AG04449 (cell line): ENCODE data around the gene TMED10.

Experiments
- CTCF ChIA-PET: fragments of 350-600 bp; formaldehyde crosslinking; extraction: SDS; loops from one replicate; lab custom pipeline; 2021; ENCODE audit warnings: antibody characterized with exemption; lab: Yijun Ruan, JAX
- POLR2A ChIA-PET: fragments of 400-600, 350-600 bp; formaldehyde crosslinking; extraction: SDS; loops from one replicate; lab custom pipeline; 2020; ENCODE audit warnings: antibody characterized with exemption, inconsistent platforms; lab: Yijun Ruan, JAX
- DNase-seq: peaks from one replicate; pipeline ENCODE4 v3.0.0-alpha.2; 2010; ENCODE audit warnings: low read depth, low spot score
- H3K4me3 ChIP-seq: 2 replicates; pipeline ENCODE4 v1.5.1; 2011; ENCODE audit warnings: low read depth, mild to moderate bottlenecking, control low read depth, low read length
- TF ChIP-seq, protein P1 (sequence below): IDR thresholded peaks from one replicate; pipeline ENCODE4 v1.5.1; 2011; ENCODE audit warnings: mild to moderate bottlenecking, moderate library complexity, low read length, control low read depth, inconsistent platforms; ENCODE audit not compliant: insufficient read depth; ENCODE audit errors: missing control alignments

The TMED10 gene

DNA sequence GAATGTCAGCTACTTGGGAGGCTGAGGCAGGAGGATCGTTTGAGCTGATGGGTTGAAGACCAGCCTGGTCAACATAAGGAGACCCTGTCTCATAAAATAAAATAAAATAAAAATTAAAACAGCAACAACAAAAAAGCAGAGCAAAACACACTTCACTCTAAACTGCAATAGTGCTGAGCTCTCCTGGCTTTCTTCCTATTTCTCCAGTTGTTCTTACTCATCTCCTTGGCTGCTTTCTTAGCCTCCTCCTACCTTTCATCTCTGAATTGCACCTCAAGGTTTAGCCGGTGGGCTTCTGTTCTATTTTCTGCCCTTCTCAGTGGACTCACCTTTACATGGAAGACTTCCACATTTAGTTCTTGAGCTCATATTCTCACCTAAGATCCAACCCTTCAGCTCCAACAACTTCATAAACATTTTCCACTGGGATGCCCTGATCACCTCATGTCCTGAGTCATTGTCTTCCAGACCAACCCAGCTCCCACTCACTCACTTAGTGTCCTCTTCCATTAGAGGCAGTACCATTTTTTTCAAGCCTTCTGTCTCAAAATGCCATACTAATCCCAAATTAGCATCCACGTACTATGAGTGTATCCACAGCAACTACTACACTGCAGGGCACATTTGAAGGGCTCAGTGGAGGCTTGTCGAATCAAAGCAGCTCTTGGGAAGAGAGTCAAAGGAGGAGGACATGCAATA lies 41.2 kb upstream of the TMED10 start:
- ChIA-PET POLR2A (no interaction called here), CTCF (interaction anchor here (1.0 kb wide), 1 partner anchor 77 kb away, joined by 4 read pairs; no protein-coding TSS in a partner anchor)
- DNase-seq, result no peak

DNA sequence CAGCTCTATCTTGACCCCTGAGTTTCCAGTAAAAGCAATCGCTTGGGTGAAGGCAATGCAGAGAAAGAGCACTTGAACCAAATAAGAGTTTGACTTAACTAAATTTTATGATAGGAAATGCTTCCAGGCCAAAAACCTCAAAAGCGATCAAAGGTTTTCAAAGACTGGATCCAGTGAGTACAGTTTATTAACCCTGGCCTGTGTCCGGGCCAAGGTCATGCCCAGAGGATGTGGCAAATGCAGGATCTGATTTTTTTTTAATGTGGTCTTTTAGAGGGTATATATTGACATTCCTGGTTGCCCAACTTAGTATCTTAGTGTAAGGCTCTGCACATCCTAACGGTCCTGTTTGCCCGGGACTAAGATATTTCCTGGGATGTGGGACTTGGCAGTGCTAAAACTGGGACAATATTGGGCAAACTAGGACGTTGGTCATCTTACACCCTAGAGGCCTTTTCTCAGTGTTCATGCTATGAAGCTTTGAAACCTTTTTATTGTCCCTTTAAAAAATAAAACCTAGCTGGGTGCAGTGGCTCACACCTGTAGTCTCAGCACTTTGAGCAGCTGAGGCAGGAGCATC lies 40.1 kb upstream of the TMED10 start:
- POLR2A ChIA-PET, result no interaction called here
- no peak for DNase-seq
- TF ChIP-seq, protein P1, sequence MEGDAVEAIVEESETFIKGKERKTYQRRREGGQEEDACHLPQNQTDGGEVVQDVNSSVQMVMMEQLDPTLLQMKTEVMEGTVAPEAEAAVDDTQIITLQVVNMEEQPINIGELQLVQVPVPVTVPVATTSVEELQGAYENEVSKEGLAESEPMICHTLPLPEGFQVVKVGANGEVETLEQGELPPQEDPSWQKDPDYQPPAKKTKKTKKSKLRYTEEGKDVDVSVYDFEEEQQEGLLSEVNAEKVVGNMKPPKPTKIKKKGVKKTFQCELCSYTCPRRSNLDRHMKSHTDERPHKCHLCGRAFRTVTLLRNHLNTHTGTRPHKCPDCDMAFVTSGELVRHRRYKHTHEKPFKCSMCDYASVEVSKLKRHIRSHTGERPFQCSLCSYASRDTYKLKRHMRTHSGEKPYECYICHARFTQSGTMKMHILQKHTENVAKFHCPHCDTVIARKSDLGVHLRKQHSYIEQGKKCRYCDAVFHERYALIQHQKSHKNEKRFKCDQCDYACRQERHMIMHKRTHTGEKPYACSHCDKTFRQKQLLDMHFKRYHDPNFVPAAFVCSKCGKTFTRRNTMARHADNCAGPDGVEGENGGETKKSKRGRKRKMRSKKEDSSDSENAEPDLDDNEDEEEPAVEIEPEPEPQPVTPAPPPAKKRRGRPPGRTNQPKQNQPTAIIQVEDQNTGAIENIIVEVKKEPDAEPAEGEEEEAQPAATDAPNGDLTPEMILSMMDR, result no peak
- H3K4me3 ChIP-seq, result no peak overlapping the region
- CTCF ChIA-PET, result interaction anchor here (1.0 kb wide), 1 partner anchor 11 kb away, joined by 3 read pairs; no protein-coding TSS in a partner anchor

More for the DNA sequence above, 41.2 kb upstream of the TMED10 start:
- TF ChIP-seq, protein P1, result no peak
- H3K4me3 ChIP-seq, result no peak overlapping the region

DNA sequence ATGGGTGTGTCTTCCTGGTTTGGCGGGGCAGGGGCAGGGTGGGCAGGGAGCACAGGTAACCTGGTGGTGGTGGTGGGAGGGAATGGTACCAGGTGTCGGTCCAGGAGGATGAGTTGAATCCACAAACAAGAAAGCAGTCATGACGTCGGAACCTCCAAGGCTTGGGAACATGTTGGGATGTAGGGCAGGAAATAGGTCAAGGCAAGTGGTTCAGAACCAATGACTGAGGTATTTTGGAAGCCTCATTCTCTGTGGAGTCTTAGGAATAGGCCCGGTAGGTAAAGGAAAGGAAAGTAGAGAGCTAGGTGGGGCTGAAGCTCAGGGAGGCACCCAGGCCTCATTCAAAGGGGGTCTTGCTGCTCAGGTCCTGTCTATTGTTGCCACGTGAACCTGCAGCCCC lies 39.1 kb upstream of the TMED10 start:
- TF ChIP-seq, protein P1, result no peak
- no peak overlapping the region for H3K4me3 ChIP-seq
- ChIA-PET POLR2A (no interaction called here), CTCF (interaction anchor here (0.7 to 1.0 kb wide), 2 partner anchors 10 to 14 kb away, joined by 3 read pairs; no protein-coding TSS in a partner anchor)
- no peak for DNase-seq

- ChIA-PET POLR2A (no interaction called here), CTCF (no interaction called here)
- TF ChIP-seq, protein P1, result no peak
Observed at GRCh38 chr14:75214558-75214957, 38.1 kb upstream of the TMED10 start.

DNA sequence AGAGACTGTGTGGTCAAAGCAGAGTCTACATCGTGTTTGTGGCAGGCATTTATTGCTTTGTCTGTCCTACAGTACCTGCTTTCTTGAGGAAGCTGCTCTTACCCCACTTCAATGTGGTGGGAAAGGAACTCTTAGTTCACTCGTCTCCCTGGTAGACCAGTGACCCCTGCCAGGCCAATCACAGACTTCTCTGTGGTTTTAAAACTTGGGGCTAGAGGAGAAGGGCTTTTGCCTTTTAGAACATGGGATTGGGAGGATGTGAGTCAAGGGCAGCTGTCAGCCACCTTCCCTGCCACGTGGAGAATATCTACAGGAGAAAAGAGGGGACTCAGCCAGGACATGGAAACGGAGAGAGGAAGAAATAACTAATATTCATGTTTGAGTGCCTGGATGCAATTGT lies 36.8 kb upstream of the TMED10 start:
- CTCF ChIA-PET, result interaction anchor here (1.1 kb wide), 1 partner anchor 14 kb away, joined by 3 read pairs; no protein-coding TSS in a partner anchor
- no peak for DNase-seq
- POLR2A ChIA-PET, result no interaction called here
- TF ChIP-seq, protein P1, result no peak
- H3K4me3 ChIP-seq, result no peak overlapping the region

More at GRCh38 chr14:75214558-75214957, 38.1 kb upstream of the TMED10 start:
- no peak overlapping the region for H3K4me3 ChIP-seq
- DNase-seq, result no peak

DNA sequence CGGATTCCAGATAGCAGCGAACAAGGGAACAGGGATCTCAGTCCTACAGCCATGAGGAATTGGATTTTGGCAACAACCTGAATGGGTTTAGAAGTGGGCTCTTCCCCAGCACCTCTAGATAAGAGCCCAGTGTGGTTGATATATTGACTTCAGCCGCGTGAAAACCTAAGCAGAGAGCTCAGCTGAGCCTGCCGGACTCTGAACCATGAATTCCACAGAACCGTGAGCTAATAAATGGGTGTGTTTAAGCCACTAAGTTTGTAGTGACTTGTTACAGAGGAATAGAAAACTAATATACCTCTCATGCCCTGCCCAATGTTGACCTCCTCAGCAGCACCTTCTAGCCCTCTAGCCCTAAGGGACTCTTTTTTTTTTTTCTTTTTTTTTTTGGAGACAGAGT lies 32.4 kb upstream of the TMED10 start:
- POLR2A ChIA-PET, result no interaction called here
- DNase-seq, result no peak
- CTCF ChIA-PET, result no interaction called here
- TF ChIP-seq, protein P1, result no peak
- no peak overlapping the region for H3K4me3 ChIP-seq
